ENCODE measurements around the gene LRRC4C.
"Not testable (repeated sequence)": the region's sequence is repeated elsewhere in the genome, so short reads cannot be mapped to it uniquely, and the experiment has no call there.

Gene LRRC4C

GRCh38 chr11:41010361-41011050 is 448.9 kb downstream of the LRRC4C start:
- DNase-seq = no peak

GRCh38 chr11:41005986-41006385 is 453.5 kb downstream of the LRRC4C start:
- DNase-seq = no peak

GRCh38 chr11:41003339-41004282 is 455.8 kb downstream of the LRRC4C start:
- no peak for DNase-seq

DNA sequence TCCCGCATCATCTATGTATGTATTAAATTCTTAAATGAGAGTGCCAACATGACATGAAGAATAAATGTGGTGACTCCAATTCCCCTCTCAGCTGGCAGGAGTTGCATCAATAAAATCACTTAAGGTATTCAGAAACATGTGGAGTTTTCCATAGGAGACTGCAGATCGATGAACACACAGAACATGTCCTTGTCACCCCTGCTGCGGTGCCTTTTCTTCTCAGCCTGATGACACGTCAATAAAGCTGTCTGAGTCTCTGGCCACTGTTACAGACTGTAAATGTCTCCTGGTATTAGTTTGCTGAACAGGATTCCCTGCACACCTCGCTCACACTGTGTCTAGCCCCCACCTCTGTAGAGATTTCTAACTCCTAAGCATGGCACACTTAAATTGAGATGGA is 460.5 kb downstream of the LRRC4C start:
- DNase-seq = peak; percentile 84

GRCh38 chr11:40987776-40988435 is 471.5 kb downstream of the LRRC4C start:
- DNase-seq = no peak

DNA sequence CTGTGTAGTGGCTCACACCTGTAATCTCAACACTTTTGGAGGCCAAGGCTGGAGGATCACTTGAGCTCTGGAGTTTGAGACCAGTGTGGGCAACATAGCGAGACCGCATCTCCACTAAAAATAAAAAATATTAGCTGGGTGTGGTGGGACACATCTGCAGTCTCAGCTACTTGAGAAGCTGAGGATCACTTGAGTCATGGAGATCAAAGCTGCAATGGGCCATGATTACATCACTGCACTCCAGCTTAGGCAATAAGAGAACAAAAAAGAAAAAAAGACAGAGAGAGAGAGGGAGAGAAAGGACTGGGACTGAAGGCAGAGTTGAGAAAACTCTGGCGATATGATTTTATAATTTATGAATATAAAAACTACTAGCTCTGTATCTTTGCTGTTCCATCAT is 473.1 kb downstream of the LRRC4C start:
- no peak for DNase-seq

- DNase-seq = no peak
Measured at GRCh38 chr11:40975076-40975475, 484.4 kb downstream of the LRRC4C start.

GRCh38 chr11:40974186-40974795 is 485.2 kb downstream of the LRRC4C start:
- DNase-seq = no peak

DNA sequence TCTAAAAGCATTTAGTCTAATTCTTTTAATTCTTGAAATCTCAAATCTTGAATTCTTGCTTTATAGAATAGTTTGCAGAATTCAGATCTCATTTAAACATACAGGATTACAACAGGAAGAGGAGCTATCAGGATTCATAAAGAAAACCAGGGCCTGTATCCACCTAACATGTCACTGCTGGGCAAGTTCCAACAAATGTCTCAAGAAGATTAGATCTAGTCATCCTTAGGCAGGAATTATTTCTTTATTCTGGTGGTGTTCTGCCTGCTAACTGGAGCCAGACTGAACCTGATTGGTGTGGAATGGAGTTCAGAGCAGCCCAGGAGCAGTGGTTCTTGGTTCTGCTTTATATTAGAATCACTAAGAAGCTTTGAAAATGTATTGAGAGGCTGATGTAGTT is 500.7 kb downstream of the LRRC4C start:
- no peak for DNase-seq

GRCh38 chr11:40952479-40952878 is 507.0 kb downstream of the LRRC4C start:
- DNase-seq = no peak

DNA sequence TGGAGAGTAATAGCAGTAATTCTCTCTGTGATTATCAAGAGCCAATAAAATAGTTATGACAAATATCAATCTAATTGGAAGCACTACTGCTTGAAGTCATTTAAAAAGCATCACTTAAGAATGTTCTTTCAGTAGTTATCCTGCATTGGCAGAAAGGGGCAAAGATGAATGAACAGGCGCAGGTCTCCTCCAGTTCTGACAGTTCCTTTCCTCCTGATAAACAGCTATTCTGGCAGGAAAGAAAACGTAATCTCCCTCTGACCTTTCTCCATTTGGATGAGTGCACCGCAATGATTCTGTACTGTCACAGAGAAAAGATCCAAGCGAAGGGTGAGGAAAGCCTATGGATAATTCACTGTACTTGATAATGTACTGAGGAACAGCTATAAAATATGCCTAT is 521.5 kb downstream of the LRRC4C start:
- DNase-seq = no peak

DNA sequence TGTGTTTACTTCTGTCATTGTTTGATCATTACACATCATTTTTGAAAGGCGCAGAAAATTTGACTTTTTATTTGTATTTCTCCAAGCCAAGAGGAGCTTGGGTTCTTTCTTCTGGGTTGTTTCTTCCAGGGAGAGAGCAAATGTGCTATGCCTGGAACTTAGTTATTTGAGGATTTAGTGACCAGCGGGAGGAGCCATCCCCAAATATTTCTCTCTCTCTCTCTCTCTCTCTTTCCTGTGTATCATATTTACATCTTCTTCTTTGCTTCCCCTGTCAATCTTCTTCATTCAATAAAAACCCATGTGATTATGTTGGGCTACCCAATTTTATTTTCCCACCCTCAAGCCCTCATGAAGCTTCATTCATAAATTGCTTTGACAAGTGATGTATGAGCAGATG is 534.5 kb downstream of the LRRC4C start:
- DNase-seq = no peak

GRCh38 chr11:40921246-40921645 is 538.2 kb downstream of the LRRC4C start:
- no peak for DNase-seq

DNA sequence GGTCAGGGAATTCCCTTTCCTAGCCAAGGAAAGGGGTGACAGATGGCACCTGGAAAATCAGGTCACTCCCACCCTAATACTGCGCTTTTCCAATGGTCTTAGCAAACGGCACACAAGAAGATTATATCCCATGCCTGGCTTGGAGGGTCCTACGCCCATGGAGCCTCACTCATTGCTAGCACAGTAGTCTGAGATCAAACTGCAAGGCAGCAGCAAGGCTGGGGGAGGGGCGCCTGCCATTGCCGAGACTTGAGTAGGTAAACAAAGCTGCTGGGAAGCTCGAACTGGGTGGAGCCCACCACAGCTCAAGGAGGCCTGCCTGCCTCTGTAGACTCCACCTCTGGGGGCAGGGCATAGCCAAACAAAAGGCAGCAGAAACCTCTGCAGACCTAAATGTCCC is 548.7 kb downstream of the LRRC4C start:
- DNase-seq = not testable (repeated sequence)

GRCh38 chr11:40894501-40894900 is 565.0 kb downstream of the LRRC4C start:
- no peak for DNase-seq

DNA sequence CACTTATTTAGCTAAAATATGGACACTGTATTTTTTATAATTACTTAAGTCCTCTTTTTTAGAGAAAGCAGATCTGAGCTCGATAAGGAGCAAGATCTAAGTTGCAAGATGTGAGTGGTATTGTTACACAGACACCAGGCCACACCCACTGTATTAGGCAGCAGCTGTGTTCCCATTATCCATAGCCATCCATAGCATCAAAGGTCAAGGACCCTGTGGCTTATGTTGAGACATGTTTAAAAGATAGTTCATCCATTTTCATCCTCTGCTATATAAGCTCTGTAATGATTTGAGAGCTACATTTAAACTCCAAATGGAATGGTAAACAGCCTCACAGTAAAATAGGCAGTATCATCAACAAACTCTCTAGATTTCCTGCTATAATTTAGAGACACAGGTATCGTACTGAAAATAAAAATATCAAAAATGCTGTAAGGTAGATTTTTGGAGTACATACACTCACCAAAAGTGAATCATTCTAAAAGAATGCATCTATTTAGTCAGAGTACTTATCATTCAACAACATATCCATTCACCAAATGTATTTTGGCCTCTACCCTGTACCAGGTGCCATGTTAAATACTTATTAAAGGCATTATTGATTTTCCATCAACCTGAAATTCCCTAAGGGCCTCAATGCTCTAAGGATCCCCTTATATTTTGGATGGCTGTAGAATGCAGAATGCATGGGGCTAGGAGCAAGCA is 574.0 kb downstream of the LRRC4C start:
- DNase-seq = peak; percentile 43

GRCh38 chr11:40882301-40882700 is 577.2 kb downstream of the LRRC4C start:
- no peak for DNase-seq

DNA sequence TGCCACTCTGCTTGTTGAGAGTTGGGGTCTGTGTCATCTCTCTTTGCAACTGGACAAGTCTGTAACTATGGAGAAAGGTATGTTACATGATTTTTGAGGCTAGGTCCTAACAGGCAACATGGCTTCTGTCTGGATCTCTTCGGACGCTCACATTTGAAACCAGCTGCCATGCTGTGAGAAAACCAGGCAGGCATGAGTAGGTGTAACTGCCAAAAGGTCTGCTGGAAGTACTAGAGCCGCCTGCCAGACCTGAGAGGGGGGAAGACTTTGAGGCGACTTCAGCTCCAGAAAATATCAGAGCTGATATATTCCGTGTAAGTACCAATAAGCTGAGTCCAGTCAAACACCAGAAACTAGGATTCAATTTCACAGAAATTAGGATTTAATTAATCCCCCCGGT is 579.5 kb downstream of the LRRC4C start:
- DNase-seq = no peak

GRCh38 chr11:40877981-40878380 is 581.5 kb downstream of the LRRC4C start:
- DNase-seq = no peak

- DNase-seq = no peak
Measured at GRCh38 chr11:40877256-40877655, 582.2 kb downstream of the LRRC4C start.

- no peak for DNase-seq
Measured at GRCh38 chr11:40867991-40868632, 591.3 kb downstream of the LRRC4C start.

- DNase-seq = not testable (repeated sequence)
Measured at GRCh38 chr11:40857754-40858153, 601.7 kb downstream of the LRRC4C start.
